Esophagus muscularis mucosa (tissue), 4 donors: ENCODE results near the gene TMEM86B. TPM values are rescaled to one million over a fixed set of nuclear protein-coding genes. Genes with fewer than 3 reads are reported as not detected.
"Not testable (repeated sequence)": the region's sequence is repeated elsewhere in the genome, so short reads cannot be mapped to it uniquely, and the experiment has no call there.

Experiments
- DNase-seq: peaks from one replicate; pipeline ENCODE4 v3.0.0-alpha.2; 2017; ENCODE audit errors: extremely low spot score
- H3K27ac ChIP-seq, 4 donors: fragments of 200-600 bp; sonication (generic); replicated peaks in 1 of 4; 1 replicate in 3 of 4; 2 replicates in 1 of 4; pipeline ENCODE4 v1.5.1; 2016 to 2019; ENCODE audit warnings: mild to moderate bottlenecking in 1 of 4
- H3K27me3 ChIP-seq, 4 donors: fragments of 200-600 bp; sonication (generic); one replicate each; pipeline versions ENCODE4 v1.5.1 to v1.6.0; 2016 to 2019
- H3K36me3 ChIP-seq, 4 donors: fragments of 200-600 bp; sonication (generic); one replicate each; pipeline ENCODE4 v1.5.1; 2016 to 2019
- H3K4me1 ChIP-seq, 4 donors: fragments of 200-600 bp; sonication (generic); one replicate each; pipeline ENCODE4 v1.5.1; 2016 to 2019
- H3K4me3 ChIP-seq, 4 donors: fragments of 200-600 bp; sonication (generic); 1 replicate in 2 of 4; 2 replicates in 2 of 4; pipeline ENCODE4 v1.5.1; 2016 to 2019; ENCODE audit warnings: mild to moderate bottlenecking in 4 of 4, moderate library complexity in 1 of 4
- H3K9me3 ChIP-seq, 4 donors: fragments of 200-600 bp; sonication (generic); 1 replicate in 3 of 4; 2 replicates in 1 of 4; pipeline ENCODE4 v1.5.1; 2016 to 2019
- CTCF ChIP-seq, 3 experiments: fragments of 200-600 bp in 2 of 3; fragments of 450-650 bp in 1 of 3; sonication (generic) in 2 of 3; IDR thresholded peaks; one replicate each; pipeline ENCODE4 v1.5.1; 2017 to 2019; ENCODE audit warnings: antibody characterized with exemption in 3 of 3, mild to moderate bottlenecking in 2 of 3, moderate library complexity in 1 of 3
- EP300 ChIP-seq: sonication (generic); formaldehyde crosslinking; IDR thresholded peaks from one replicate; pipeline ENCODE4 v1.6.1; 2017; ENCODE audit warnings: antibody characterized with exemption
- POLR2A ChIP-seq: fragments of 450-650 bp; IDR thresholded peaks from one replicate; pipeline ENCODE4 v1.6.1; 2017; ENCODE audit warnings: antibody characterized with exemption, moderate library complexity, mild to moderate bottlenecking, low read depth
- POLR2AphosphoS5 ChIP-seq, 2 donors: sonication (generic); formaldehyde crosslinking; IDR thresholded peaks; one replicate each; pipeline ENCODE4 v1.6.1; 2017; ENCODE audit warnings: antibody characterized with exemption in 2 of 2
- WGBS: methylation state at CpG from one replicate; pipeline ENCODE4 v1.1.5; 2018; 5-methylcytosine and 5-hydroxymethylcytosine counted together
- intact Hi-C: fragments of 100-400 bp; cut with DNase I; formaldehyde crosslinking; loops from one replicate; pipeline ENCODE4 v1.15.1; 2023
- total RNA-seq, 4 donors: library from RNA; depleted of rRNA; stranded (reverse); fragments of >200 nt; gene quantifications; one replicate each; pipeline versions ENCODE4 v1.1.0 to v1.2.1, GENCODE V29; 2016

Gene TMEM86B
- total RNA-seq, 4 donors from 2014 or later: 1.7 to 2.8 (median 2.4) TPM

DNA sequence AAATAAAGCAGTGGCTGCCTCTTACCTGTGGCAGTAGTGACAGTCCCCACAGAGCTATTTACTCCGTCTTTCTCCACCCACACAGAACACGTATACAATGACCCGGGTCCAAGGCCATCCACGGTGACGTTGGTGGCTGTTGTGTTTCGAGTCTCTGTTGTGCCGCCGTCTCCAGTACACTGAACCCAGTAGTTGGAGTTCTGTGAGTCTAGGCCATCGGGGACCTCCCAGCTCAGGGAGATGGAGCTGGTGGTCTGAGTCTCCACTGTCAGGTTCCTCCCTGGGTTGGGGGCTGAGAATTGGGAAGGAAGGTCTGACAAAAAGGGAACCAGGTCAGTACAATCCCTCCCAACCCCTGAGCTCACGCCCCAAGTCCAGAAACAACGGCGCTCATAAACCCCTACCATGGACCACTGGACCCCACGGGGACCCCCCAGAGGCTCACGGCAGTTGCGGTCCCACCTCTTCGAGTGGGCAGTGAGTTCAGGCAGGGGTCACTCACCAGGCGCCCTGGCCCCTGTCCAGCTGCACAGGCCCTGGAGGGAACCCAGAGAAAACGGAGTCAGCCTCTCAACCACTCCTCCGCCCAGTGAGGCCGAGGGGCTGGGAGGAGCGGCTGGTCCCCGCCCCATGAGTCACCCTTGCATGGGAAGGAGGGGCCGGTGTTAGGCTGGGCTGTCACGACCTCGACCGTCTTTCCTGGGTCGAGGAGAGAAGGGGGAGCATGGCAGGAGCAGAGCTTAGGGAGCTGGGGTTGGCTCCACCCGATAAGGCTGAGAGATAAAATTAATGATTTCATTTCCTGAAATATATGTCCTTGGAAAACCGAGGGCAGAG, 21.7 kb downstream of the TMEM86B start:
- intact Hi-C loops: no loop called here
- WGBS: 34% methylated on average over 29 of the region's 29 CpGs
- no peak for TF ChIP-seq EP300
- peak; percentile 14 for TF ChIP-seq POLR2A
- peak; percentile 25 to 36 for TF ChIP-seq POLR2AphosphoS5 (IDR thresholded peaks at IDR 0.05)
- Histone ChIP-seq H3K27ac (no peak overlapping the region), H3K36me3 (no peaks in the 10 kb centered on the region), H3K4me1 (peaks cover 14 to 29% (median 25%) of the 10 kb centered on the region in 4 donors), H3K9me3 (peaks cover 0 to under 1% (median 0%) of the 10 kb centered on the region in 4 donors), H3K4me3 (peak overlapping the region; percentile 16 to 39 (median 26)), H3K27me3 (peaks cover 0 to 42% (median 0%) of the 10 kb centered on the region in 4 donors)
- DNase-seq: peak; percentile 93

GRCh38 chr19:55202199-55202598, 26.4 kb downstream of the TMEM86B start:
- H3K36me3 ChIP-seq, H3K4me1 ChIP-seq, intact Hi-C loops, DNase-seq, H3K9me3 ChIP-seq, H3K4me3 ChIP-seq, H3K27ac ChIP-seq: not testable (repeated sequence)
- peaks cover 0 to 67% (median 0%) of the 10 kb centered on the region in 4 donors for H3K27me3 ChIP-seq
- WGBS: 65% methylated on average over 7 of the region's 10 CpGs

- WGBS: 64% methylated on average over 5 of the region's 5 CpGs
- TF ChIP-seq EP300 (no peak), POLR2A (no peak), CTCF (IDR thresholded peaks at IDR 0.05) (no peak), POLR2AphosphoS5 (IDR thresholded peaks at IDR 0.05) (no peak)
- no peak for DNase-seq
- H3K36me3 ChIP-seq: no peaks in the 10 kb centered on the region
- peaks cover 0 to 60% (median 0%) of the 10 kb centered on the region in 4 donors for H3K27me3 ChIP-seq
- intact Hi-C loops: no loop called here
- no peaks in the 10 kb centered on the region for H3K9me3 ChIP-seq
- H3K4me3 ChIP-seq: no peak overlapping the region
- no peaks in the 10 kb centered on the region for H3K4me1 ChIP-seq
- H3K27ac ChIP-seq: no peak overlapping the region
Observed at GRCh38 chr19:55199620-55200204, 28.9 kb downstream of the TMEM86B start.

GRCh38 chr19:55198651-55199050, 29.9 kb downstream of the TMEM86B start:
- H3K4me1 ChIP-seq: no peaks in the 10 kb centered on the region
- no peak for DNase-seq

DNA sequence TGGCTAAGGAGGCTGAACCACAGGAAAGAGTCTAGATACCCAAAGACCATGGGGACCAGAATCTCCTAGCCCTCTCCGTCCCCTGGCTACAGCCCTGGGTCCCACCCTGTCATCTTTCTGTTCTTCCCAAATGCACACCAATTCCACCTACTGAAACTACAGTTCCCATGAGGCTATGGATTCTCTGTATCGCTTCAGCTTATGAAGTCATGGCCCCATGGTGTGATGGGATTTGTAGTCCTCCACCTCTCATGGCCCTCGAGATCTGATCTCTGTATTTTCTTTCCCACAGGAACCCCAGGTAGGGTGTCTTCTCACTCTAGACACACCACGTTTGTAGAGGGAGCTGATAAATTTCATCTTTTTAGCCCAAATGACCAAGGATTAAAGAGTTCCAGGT, 31.0 kb downstream of the TMEM86B start:
- no peaks in the 10 kb centered on the region for H3K4me1 ChIP-seq
- H3K4me3 ChIP-seq: no peak overlapping the region
- peaks cover 0 to 66% (median 0%) of the 10 kb centered on the region in 4 donors for H3K27me3 ChIP-seq
- 53% methylated on average over 4 of the region's 4 CpGs for WGBS
- DNase-seq: no peak
- H3K27ac ChIP-seq: no peak overlapping the region
- intact Hi-C loops: no loop called here
- TF ChIP-seq POLR2A (no peak), CTCF (IDR thresholded peaks at IDR 0.05) (no peak), POLR2AphosphoS5 (IDR thresholded peaks at IDR 0.05) (no peak), EP300 (no peak)
- H3K9me3 ChIP-seq: no peaks in the 10 kb centered on the region
- H3K36me3 ChIP-seq: no peaks in the 10 kb centered on the region

More at GRCh38 chr19:55198651-55199050, 29.9 kb downstream of the TMEM86B start:
- H3K27me3 ChIP-seq: peaks cover 0 to 57% (median 0%) of the 10 kb centered on the region in 4 donors
- H3K4me3 ChIP-seq: no peak overlapping the region
- no peaks in the 10 kb centered on the region for H3K9me3 ChIP-seq
- no peak overlapping the region for H3K27ac ChIP-seq
- WGBS: 61% methylated on average over 3 of the region's 5 CpGs
- H3K36me3 ChIP-seq: no peaks in the 10 kb centered on the region
- intact Hi-C loops: no loop called here
- TF ChIP-seq POLR2AphosphoS5 (IDR thresholded peaks at IDR 0.05) (no peak), EP300 (no peak), CTCF (IDR thresholded peaks at IDR 0.05) (no peak), POLR2A (no peak)
